Ecto neural progenitor cell (in vitro differentiated cells): ENCODE measurements around the gene SSNA1.

ENCODE experiments used
- DNase-seq: peaks from one replicate; pipeline ENCODE4 v3.0.0-alpha.2; 2018; ENCODE audit warnings: low spot score

The SSNA1 gene, protein sequence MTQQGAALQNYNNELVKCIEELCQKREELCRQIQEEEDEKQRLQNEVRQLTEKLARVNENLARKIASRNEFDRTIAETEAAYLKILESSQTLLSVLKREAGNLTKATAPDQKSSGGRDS

GRCh38 chr9:137188490-137189296, at the start of gene SSNA1, which contains the start of gene ANAPC2:
Gene SSNA1, plus strand, starts transcription at chr9:137188676. Its CDS starts 51 bp downstream, at chr9:137188727.
Gene ANAPC2, minus strand, starts transcription at chr9:137188560. Its CDS starts 28 bp downstream, at chr9:137188532.
- DNase-seq, result peak; percentile 95

GRCh38 chr9:137138722-137139467, 49.6 kb upstream of the SSNA1 start, which contains the start of gene GRIN1:
Gene GRIN1, plus strand, starts transcription at chr9:137139154. Its CDS starts 333 bp downstream, at chr9:137139487.
- DNase-seq, result no peak

- no peak for DNase-seq
These were observed 48.9 kb upstream of the SSNA1 start for GRCh38 chr9:137139468-137140150.

- DNase-seq, result no peak
These were observed 48.1 kb upstream of the SSNA1 start for GRCh38 chr9:137140151-137141012.

- no peak for DNase-seq
These were observed 47.2 kb upstream of the SSNA1 start for GRCh38 chr9:137141050-137141810.

GRCh38 chr9:137141976-137142936, 46.2 kb upstream of the SSNA1 start:
- no peak for DNase-seq

DNA sequence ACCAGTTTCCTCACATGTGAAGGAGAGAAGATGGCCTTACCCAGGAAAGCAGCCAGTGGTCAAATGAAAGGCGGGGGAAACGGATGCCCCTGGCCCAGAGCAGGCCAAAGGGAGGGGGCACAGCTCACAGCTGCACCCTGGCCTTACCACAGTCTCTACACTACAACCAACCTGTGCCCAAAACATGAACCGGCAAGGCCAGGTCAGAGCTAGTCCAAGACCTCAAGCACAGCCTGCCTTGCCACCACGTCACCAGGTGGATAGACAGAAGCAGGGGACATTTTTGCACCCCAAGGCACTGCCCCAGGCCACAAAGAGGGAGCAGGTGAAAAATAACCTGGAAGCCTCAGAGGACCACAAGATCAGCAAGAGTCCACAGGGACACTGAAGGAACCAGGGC, 45.0 kb upstream of the SSNA1 start:
- DNase-seq, result no peak

DNA sequence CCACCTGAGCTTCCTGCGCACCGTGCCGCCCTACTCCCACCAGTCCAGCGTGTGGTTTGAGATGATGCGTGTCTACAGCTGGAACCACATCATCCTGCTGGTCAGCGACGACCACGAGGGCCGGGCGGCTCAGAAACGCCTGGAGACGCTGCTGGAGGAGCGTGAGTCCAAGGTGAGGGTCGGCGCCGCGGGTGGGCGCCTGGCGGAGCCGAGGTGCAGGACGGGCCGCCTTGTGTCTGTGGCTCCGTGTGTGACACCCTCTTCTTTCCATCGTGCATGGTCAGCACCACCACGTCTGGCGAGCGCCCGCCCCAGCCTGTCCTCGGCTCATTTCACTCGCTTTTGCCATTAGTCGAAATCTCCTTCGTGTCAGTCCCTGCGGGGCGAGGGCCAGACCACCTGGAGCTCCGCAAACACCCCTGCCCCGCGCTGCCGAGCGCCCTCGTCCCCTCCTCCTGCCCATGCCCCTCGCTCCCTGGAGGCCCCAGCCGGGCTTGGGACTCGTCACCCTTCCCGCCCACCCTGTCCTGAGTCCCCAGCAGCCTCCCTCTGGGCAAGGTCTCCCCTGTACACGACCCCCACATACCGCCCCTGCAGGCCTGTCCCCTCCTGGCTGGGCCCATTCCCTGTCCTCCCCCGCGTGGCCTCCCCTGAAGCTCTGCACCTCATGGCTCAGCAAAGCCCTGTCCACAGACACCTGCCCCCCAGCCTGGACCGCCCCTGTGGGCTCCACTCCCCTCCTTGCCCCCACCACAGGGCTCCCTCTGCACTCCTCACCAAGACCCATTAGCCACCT, 42.5 kb upstream of the SSNA1 start:
- no peak for DNase-seq

DNA sequence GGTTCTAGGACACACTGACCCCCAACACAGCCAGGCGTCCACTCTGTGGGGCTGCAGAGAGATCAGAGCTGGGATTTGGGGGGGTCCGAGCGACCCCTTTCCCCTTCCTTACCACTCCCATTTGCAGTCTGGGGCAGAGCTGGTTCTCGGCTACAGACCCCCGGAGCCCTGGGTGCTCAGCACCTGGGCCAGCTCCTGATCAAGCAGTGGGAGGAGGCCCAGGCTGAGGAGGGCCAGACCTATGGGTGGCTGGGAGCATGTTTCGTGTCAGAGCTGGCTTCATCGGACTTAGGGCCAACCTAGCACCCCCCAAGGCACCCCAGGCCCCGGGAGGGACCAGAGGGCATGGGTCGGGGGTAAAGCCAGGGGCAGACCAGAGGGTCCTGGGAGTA, 42.0 kb upstream of the SSNA1 start:
- no peak for DNase-seq

DNA sequence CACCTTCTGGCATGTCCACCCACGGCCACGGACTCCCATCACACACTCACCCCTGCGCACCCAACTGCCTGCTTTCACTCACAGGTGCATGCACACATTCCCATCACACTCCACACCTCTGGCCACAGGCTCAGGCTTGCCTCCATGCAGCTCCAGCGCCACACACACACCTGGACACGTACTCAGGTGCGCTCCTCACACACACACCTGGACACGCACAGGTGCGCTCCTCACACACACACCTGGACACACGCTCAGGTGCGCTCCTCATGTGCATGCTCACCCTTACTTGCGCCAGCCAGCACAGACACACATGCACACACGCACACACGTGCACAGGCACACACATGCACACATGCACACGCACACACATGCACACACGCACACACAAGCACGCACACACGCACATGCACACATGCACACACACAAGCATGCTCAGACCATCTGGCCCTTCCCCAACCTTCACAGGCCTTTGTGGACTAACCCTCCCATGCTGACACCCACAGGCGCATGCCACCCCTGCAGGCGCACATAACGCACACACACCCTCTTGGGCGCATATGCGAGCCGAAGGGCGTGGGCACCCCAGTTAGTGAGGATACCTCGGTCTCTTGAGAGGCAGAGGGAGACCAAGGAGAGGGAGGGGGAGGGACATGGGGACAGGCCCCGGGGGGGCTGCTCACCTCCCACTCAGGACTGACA, 41.2 kb upstream of the SSNA1 start:
- no peak for DNase-seq

GRCh38 chr9:137147793-137148160, 40.7 kb upstream of the SSNA1 start:
- no peak for DNase-seq

DNA sequence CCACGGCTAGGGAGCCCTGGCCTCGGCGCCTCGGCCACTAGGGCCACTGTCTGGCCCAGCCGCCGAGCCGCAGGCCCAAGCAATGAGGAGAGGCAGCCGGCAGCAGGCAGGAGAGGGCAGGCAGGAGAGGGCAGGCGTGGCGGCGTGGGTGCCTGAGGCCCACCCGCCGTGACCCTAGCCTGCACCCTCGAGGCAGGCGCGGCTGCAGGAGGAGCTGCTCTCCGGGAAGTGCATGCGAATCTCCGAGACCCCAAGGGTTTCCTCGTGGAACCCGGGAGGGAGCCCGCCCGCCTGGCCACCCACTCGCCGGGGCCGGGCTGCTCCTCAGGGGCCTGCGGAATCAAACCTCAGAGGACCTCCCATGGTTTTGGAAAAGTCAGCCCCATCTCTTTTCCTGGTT, 40.2 kb upstream of the SSNA1 start:
- DNase-seq, result no peak

DNA sequence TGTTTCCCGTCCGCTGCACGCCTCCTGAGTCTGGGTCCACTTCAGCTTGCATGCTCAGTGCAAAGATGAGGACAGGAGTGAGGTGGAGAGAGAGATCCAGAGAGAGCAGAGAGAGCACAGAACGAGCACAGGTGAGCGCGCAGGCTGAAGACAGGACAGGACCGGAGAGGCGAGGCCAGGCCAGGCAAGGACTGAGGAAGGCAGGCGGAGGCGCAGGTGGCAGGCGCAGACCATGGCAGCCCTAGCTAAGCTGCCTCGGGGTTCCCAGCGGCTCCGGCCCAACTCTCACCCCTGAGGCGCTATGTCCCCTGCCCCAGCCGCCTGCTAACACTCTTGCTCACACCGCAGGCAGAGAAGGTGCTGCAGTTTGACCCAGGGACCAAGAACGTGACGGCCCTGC, 39.8 kb upstream of the SSNA1 start:
- no peak for DNase-seq

DNA sequence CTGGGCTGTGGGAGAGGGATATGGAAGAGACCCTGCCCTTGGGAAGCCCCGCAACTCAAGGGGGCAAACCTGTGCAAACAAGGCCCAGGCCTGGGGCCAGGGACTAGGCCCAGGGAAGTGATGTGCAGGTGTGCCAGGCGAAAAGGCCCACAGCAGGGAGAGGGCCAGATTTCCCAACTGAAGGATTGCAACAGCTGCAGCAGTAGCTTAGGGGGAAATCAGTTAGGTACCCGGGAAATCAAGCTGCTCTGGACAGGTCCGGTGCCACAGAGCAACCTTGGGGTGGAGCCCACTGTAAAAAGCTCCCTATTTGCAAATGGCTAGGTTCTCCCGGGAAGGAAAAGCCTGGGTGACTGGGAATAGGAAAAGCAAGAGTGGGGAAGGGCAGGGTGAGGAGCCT, 39.1 kb upstream of the SSNA1 start:
- no peak for DNase-seq

- DNase-seq, result no peak
These were observed 38.4 kb upstream of the SSNA1 start for GRCh38 chr9:137149942-137150616.

DNA sequence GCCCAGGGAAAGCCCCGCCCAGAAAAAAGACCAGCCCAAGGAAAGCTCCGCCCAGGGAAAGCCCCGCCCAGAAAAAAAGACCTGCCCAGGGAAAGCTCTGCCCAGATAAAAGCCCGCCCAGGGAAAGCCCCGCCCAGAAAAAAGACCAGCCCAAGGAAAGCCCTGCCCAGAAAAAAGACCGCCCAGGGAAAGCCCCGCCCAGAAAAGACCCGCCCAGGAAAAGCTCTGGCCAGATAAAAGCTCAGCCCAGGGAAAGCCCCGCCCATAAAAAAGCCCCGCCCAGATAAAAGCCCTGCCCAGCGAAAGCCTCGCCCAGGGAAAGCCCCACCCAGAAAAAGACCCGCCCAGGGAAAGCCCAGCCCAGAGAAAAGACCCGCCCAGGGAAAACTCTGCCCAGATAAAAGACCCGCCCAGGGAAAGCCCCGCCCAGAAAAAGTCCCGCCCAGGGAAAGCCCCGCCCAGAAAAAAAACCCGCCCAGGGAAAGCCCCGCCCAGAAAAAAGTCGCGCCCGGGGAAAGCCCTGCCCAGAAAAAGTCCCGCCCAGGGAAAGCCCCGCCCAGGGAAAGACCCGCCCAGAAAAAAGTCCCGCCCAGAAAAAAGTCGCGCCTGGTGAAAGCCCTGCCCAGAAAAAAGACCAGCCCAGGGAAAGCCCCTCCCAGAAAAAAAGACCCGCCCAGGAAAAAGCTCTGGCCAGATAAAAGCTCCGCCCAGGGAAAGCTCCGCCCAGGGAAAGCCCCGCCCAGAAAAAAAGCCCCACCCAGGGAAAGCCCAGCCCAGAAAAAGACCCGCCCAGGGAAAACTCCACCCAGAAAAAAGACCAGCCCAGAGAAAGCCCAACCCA, 37.6 kb upstream of the SSNA1 start:
- DNase-seq, result no peak
